ENCODE data around the gene MCM3AP. TPM values are rescaled to one million over a fixed set of nuclear protein-coding genes. Genes with fewer than 3 reads are reported as not detected.

Gene MCM3AP
- total RNA-seq, 1 donor from 2014 or later = 72.4 TPM

DNA sequence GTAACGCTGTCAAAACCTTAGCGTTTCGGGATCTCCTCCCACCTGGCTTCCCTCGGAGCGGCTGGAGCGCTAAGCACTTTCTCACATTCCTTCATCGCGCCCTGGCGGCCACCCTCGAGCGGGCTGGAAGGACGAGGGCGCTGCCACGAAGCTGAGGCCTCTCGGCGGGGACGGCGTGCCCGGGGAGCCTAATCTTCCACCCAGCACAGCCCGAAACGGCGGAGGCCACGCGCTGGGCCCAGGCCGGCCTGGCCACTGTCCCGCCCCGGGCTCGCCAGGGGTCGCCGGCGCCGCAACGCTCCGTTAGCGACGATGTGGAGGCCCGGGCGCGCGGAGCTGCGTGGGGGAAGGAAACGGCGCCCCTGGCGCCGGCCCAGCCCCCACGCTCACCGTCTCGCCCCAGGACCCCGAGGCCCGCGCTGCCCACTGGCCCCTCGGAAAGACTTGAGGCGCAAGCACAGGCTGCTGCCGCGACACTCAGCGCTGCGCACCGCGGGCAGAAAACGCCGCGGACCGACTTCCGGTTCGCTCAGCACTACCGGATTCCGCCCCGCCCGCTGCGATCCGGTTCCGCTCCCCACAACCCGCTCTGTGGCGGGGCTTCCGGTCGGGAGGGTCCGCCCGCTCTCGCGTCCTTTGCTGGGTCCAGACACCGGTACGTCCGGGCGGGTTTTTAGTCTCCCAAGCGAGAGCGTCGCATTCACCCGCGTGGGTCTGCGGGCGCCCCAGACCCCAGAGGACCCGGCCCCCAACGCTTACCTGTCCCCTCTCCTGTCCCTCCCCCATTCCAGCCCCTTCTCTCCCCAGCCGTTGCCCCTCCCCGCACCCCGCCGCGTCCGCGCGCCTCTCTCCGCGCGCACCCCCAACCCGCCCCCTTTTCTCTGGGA is 593 bp upstream of the MCM3AP start, which contains the start of gene YBEY:
TSS of gene YBEY (plus strand) at position 582 of the 887 bp plus-strand sequence. CDS start 572 bp downstream, outside the sequence.
- H3K9me3 ChIP-seq (ENCODE audit: low read depth) = no peaks in the 10 kb centered on the region
- H3K4me1 ChIP-seq = peaks cover 22% of the 10 kb centered on the region
- H2AFZ ChIP-seq (replicated peaks) = peak within 1 kb of the TSS; percentile 92
- H3K27ac Mint-ChIP-seq = peak within 1 kb of the TSS; percentile 84
- H3K36me3 Mint-ChIP-seq = peaks cover 25% of the 10 kb centered on the region
- peaks cover 30% of the 10 kb centered on the region for H3F3A ChIP-seq (ENCODE audit: low read depth)
- H3K4me1 Mint-ChIP-seq = peaks cover 39% of the 10 kb centered on the region
- peak within 1 kb of the TSS; percentile 94 for H3K4me3 Mint-ChIP-seq
- H4K20me1 ChIP-seq (ENCODE audit: low read depth) = peaks cover 26% of the 10 kb centered on the region
- peak within 1 kb of the TSS; percentile 95 for H3K4me2 ChIP-seq
- peak; percentile 96 for DNase-seq (ENCODE audit: low spot score)
- peaks cover 3% of the 10 kb centered on the region for H3K27me3 Mint-ChIP-seq (ENCODE audit: insufficient read depth, low read depth)
- no peak for TF ChIP-seq EZH2 (IDR thresholded peaks at IDR 0.05)
- TF ChIP-seq, protein P1, sequence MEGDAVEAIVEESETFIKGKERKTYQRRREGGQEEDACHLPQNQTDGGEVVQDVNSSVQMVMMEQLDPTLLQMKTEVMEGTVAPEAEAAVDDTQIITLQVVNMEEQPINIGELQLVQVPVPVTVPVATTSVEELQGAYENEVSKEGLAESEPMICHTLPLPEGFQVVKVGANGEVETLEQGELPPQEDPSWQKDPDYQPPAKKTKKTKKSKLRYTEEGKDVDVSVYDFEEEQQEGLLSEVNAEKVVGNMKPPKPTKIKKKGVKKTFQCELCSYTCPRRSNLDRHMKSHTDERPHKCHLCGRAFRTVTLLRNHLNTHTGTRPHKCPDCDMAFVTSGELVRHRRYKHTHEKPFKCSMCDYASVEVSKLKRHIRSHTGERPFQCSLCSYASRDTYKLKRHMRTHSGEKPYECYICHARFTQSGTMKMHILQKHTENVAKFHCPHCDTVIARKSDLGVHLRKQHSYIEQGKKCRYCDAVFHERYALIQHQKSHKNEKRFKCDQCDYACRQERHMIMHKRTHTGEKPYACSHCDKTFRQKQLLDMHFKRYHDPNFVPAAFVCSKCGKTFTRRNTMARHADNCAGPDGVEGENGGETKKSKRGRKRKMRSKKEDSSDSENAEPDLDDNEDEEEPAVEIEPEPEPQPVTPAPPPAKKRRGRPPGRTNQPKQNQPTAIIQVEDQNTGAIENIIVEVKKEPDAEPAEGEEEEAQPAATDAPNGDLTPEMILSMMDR (IDR thresholded peaks at IDR 0.05) = peak; percentile 48
- TF ChIP-seq EZH2phosphoT487 (IDR thresholded peaks at IDR 0.05) = no peak
- peaks cover 82% of the 10 kb centered on the region for H3K79me2 ChIP-seq (ENCODE audit: low read depth)
- peaks cover 3% of the 10 kb centered on the region for H3K9me3 Mint-ChIP-seq
- peaks cover 3% of the 10 kb centered on the region for H3K36me3 ChIP-seq
- H3K4me3 ChIP-seq = peak within 1 kb of the TSS; percentile 93
- peak within 1 kb of the TSS; percentile 95 for H3K27ac ChIP-seq
- no peaks in the 10 kb centered on the region for H3K27me3 ChIP-seq
- peak within 1 kb of the TSS; percentile 77 for H3K9ac ChIP-seq

DNA sequence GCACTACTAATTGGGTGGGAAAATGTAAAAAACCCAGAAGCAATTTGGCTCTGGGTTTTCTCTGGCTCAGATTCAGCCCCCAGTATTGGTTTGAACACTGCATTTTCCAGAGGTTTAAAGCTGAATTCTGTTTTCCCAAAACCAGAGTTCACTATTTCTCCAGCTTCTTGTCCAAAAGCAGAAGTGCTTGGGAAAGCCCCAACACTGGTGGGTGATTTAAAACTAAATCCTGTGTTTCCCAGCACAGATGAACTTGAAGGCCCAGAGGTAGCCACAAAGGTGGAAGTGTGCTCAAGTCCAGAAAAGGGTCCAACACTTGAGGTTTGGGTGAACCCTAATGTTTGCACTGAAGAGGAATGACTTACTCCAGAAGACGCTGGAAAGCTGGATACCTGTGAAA is 678 bp downstream of the MCM3AP start:
- Histone ChIP-seq H3K27ac (no peak overlapping the region), H3K4me2 (peak overlapping the region; percentile 95), H3F3A (ENCODE audit: low read depth) (peaks cover 30% of the 10 kb centered on the region), H3K9me3 (ENCODE audit: low read depth) (no peaks in the 10 kb centered on the region), H2AFZ (replicated peaks) (no peak overlapping the region), H3K27me3 (no peaks in the 10 kb centered on the region), H3K36me3 (peaks cover 3% of the 10 kb centered on the region), H3K79me2 (ENCODE audit: low read depth) (peaks cover 84% of the 10 kb centered on the region), H3K4me1 (peaks cover 22% of the 10 kb centered on the region), H3K4me3 (peak overlapping the region; percentile 93), H4K20me1 (ENCODE audit: low read depth) (peaks cover 26% of the 10 kb centered on the region), H3K9ac (no peak overlapping the region)
- TF ChIP-seq, protein P1 (IDR thresholded peaks at IDR 0.05) = no peak
- TF ChIP-seq EZH2phosphoT487 (IDR thresholded peaks at IDR 0.05) (no peak), EZH2 (IDR thresholded peaks at IDR 0.05) (no peak)
- peaks cover 32% of the 10 kb centered on the region for H3K36me3 Mint-ChIP-seq
- no peak overlapping the region for H3K27ac Mint-ChIP-seq
- peaks cover 37% of the 10 kb centered on the region for H3K4me1 Mint-ChIP-seq
- peak overlapping the region; percentile 91 for H3K4me3 Mint-ChIP-seq
- H3K9me3 Mint-ChIP-seq = peaks cover 3% of the 10 kb centered on the region
- peaks cover 3% of the 10 kb centered on the region for H3K27me3 Mint-ChIP-seq (ENCODE audit: insufficient read depth, low read depth)
- no peak for DNase-seq (ENCODE audit: low spot score)

DNA sequence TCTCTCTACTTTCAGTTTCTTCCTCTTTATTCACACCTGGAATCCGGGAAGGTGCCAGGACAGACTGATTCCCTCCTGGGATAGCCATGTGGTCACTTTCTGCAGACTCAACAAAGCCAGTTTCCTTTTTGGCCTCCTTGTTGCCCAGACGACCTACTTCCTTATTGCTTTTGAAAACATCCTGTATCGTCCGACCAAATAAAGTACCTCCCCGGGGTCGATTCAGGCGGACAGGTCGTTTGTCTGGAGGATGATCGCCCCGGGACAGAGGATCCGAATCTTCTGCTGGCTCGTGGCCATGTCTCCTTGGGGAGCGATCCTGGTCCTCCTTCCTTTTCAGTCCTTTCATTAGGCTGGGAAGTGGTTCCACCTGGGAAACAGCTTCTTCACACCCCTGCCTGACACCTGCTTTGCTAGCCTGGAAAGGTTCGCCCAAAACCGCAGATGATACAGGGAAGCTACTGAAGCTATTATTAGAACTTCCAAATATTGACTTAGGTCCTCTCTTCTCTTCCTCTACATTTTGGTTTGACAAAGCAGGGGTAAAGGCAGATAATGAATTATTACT is 1.2 kb downstream of the MCM3AP start:
- H4K20me1 ChIP-seq (ENCODE audit: low read depth) = peaks cover 26% of the 10 kb centered on the region
- H3K79me2 ChIP-seq (ENCODE audit: low read depth) = peaks cover 79% of the 10 kb centered on the region
- Mint-ChIP-seq H3K27me3 (ENCODE audit: insufficient read depth, low read depth) (peaks cover 3% of the 10 kb centered on the region), H3K4me3 (peak overlapping the region; percentile 73), H3K9me3 (peaks cover 3% of the 10 kb centered on the region), H3K27ac (no peak overlapping the region), H3K36me3 (peaks cover 36% of the 10 kb centered on the region), H3K4me1 (peaks cover 35% of the 10 kb centered on the region)
- H3K27ac ChIP-seq = no peak overlapping the region
- H2AFZ ChIP-seq (replicated peaks) = no peak overlapping the region
- H3K36me3 ChIP-seq = peaks cover 3% of the 10 kb centered on the region
- H3K9me3 ChIP-seq (ENCODE audit: low read depth) = no peaks in the 10 kb centered on the region
- TF ChIP-seq EZH2 (IDR thresholded peaks at IDR 0.05) (no peak), EZH2phosphoT487 (IDR thresholded peaks at IDR 0.05) (no peak)
- TF ChIP-seq, protein P1 (IDR thresholded peaks at IDR 0.05) = no peak
- peak overlapping the region; percentile 93 for H3K4me3 ChIP-seq
- H3K27me3 ChIP-seq = no peaks in the 10 kb centered on the region
- peak overlapping the region; percentile 95 for H3K4me2 ChIP-seq
- peaks cover 22% of the 10 kb centered on the region for H3K4me1 ChIP-seq
- DNase-seq (ENCODE audit: low spot score) = no peak
- no peak overlapping the region for H3K9ac ChIP-seq
- H3F3A ChIP-seq (ENCODE audit: low read depth) = peaks cover 30% of the 10 kb centered on the region
